Raji (cell line): ENCODE measurements around the gene STARD9.

ENCODE experiments used
- POLR2A ChIP-seq: IDR thresholded peaks from 2 replicates; pipeline ENCODE4 v1.6.1; 2011; ENCODE audit warnings: low read depth, low read length, control low read depth; ENCODE audit not compliant: insufficient read depth

The STARD9 gene

GRCh38 chr15:42581272-42581730 lies 5.9 kb downstream of the STARD9 start:
- TF ChIP-seq POLR2A = no peak

DNA sequence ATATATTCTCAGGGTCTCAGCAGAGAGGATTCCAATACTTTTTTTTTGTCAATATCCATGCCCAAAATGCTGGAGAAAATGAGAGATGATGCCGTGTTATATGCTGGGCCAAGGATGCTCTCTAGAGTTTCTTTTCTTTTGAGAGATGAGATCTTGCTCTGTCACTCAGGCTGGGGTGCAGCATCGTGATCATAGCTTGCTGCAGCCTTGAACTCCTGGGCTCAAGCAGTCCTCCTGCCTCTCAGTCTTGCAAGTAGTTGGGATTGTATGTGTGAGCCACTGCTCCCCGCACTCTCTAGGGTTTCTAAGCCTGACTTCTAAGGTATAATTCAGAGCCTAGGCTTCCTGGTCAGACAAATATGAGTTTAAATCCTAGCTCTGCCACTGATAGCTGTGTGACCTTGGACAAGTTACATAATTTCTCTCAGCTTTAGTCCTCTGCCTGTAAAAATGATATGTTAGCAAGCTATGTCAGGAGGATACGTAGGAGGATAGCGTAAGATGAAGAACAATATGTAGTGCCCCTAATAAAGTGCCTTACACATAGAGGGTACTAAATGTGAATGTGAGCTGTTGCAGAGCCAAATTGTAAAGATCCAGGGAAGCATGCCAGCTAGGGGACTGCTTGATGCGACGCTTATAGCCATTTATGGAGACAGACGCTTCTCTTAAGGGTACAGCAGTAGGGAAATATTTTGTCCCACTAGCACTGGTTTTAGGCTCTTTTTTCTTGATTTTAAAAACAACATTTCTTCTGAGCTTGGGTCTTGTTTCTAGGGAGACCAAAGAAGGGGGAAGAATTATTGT lies 7.4 kb downstream of the STARD9 start:
- no peak for TF ChIP-seq POLR2A

- TF ChIP-seq POLR2A = no peak
Observed at GRCh38 chr15:42584031-42584765, 8.8 kb downstream of the STARD9 start.

- TF ChIP-seq POLR2A = no peak
Observed at GRCh38 chr15:42590619-42591237, 15.3 kb downstream of the STARD9 start.

GRCh38 chr15:42591238-42591934 lies 16.0 kb downstream of the STARD9 start:
- no peak for TF ChIP-seq POLR2A

DNA sequence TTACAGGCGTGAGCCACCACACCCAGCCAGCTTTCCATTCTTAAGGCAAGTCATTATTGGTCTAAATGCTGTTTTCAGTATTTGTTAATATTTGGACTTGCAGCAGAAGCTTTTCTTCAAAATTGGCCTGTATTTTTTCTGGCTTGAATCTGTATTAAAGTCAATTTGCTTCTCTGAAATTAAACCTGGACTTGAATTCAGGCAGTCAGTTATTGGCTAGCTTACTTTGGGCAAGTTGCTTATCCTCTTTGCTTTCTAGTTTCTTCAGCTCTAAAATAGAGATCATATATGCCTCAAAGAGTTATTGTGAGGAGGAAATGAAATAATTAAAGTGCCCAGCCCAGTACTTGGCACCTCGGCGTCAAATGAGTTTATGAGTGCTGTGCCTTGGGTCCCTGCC lies 17.3 kb downstream of the STARD9 start:
- TF ChIP-seq POLR2A = no peak

- no peak for TF ChIP-seq POLR2A
Observed at GRCh38 chr15:42593143-42593542, 17.7 kb downstream of the STARD9 start.

GRCh38 chr15:42594095-42594494 lies 18.7 kb downstream of the STARD9 start:
- TF ChIP-seq POLR2A = no peak

DNA sequence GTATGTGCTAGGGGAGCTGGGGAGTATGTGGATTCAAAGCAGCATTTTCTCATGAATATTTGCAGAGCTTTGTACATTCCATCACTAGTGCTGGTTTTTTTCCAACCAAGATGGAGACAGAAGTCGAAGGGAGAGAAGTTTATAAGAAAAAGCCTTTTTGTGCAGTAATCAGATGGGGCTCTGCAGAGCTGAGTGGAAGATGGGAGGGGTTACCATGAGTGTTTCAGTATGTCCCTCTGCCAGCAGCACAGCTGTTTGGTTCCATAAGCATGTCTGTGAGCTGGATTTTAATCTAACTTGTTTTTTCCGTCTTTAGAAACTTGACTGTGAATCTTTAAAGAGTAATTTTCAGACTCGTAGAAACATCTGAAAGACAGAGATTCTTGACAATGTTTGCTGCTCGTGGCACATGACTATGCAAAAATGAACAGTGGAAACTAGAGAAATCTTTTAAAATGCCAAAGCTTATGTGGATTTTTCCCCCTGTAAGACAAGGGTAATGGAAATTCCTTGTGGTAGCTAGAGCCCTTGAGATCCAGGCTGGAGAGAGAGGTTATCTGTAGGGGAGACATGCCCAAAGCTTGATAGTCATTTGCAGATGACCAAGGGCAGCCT lies 20.3 kb downstream of the STARD9 start:
- TF ChIP-seq POLR2A = no peak

GRCh38 chr15:42602501-42602900 lies 27.1 kb downstream of the STARD9 start:
- no peak for TF ChIP-seq POLR2A

GRCh38 chr15:42603978-42604377 lies 28.6 kb downstream of the STARD9 start:
- TF ChIP-seq POLR2A = no peak

DNA sequence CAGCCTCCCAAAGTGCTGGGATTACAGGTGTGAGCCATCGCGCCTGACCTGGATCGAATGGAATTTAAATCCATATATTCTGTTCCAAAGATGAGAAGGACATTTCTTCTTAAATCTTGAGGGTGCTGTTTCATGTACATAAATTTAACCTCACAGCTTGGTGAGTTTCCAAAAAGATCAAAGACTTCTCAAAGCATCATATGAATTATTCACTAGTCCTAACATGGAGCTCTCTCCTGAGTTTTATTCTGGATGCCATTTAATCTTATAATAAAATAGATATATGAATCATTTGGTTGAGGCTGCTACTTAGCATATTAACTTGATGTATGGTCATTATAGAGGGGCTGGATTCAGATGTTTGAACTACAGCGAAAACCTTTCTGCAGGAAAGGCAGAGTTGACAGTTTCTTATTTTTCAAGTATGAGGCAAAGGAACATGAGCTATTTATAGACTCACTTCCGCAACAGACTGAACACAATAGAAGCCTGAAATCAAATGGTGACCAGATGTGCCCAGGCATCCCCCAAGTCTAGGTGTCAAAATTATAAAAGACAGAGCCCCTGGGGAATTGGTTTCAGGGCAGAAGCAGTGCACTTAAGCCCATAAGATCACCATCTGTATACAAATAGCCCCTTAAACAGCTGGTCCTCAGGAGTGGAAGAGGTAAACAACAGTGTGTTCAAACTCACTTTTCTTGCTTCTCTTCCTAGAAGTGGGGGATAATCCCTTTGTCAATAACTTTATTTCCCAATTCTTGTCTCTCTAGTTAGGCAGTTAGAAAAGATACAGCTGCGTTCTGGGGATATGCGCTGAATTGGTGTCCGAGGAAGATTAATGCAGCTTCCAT lies 29.7 kb downstream of the STARD9 start:
- TF ChIP-seq POLR2A = no peak

- TF ChIP-seq POLR2A = no peak
Observed at GRCh38 chr15:42605796-42606195, 30.4 kb downstream of the STARD9 start.

DNA sequence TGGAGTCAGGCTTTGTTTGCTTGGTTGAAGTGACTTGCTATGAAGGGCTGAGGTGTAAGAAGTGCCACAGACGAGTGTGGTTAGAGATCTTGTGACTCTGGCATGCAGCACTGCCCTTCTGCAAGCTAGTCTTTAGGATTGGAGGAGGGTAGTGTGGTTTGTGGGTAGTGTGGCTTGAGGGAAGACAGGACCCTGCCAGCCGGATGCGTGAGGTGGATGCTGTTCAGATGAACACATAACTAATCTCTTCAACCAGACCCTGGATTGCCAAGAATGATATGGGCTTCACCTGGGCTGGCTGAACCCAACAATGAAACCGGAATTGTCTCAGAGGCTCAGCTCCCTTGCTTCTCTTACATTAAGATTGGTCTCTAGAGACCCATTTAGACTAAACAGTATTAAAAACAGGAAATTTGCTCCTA lies 32.7 kb downstream of the STARD9 start:
- no peak for TF ChIP-seq POLR2A
